ENCODE measurements around the gene FUT3.
"Not testable (repeated sequence)": the region's sequence is repeated elsewhere in the genome, so short reads cannot be mapped to it uniquely, and the experiment has no call there.

Gene FUT3

DNA sequence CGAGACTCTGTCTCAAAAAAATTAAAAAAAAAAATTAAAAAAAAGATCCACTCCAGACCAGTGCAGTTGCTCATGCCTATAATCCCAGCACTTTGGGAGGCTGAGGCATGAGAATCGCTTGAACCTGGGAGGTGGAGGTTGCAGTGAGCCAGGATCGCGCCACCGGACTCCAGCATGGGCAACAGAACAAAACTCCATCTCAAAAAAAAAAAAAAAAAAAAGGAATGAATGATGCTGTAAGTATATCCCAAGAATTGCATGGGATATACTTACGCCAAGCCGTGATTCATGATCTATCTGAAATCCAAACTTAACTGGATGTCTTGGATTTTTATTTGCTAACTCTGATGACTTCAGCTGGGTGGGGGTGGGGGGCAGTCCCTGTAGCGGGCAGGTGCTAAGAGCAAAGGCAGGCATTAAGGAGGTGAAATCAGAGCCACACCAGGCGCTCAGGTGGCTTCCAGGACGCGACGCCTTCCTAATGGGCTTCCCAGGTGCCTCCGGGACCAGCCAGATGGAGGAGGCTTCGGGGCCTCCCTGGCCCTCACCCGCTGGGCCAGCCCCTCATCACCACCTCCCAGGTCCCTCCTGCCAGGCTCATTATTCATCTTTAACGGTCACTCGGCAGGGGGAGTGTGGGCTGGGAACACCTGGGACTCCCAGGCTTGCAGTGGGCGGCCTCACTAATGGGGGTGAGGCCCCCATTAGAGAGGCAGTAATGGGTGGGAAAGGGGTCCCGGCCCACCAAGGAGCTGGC is 30.5 kb upstream of the FUT3 start:
- no peak for DNase-seq

DNA sequence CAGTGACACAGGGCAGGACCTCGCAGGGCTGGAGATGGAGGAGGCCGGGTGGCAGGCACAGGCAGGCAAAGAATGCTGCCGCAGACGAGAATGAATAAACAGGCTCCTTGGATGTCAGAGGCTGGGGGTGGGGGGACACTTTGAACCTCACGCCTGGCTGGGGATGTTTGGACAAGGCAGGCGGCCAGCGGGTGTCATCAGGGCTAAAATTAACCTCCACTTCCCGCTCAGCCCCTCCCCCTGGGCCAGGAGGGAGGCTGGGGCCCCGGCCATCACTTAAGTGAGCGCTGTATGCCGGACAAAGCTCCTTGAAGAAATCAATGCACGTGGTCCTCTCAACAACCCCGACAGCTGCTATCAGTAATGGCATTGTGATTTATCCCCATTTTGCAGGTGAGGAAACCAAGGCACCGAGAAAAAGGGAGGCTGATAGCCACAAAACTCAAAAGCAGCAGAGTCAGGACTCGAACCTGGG is 29.4 kb upstream of the FUT3 start:
- DNase-seq = peak; percentile 82

DNA sequence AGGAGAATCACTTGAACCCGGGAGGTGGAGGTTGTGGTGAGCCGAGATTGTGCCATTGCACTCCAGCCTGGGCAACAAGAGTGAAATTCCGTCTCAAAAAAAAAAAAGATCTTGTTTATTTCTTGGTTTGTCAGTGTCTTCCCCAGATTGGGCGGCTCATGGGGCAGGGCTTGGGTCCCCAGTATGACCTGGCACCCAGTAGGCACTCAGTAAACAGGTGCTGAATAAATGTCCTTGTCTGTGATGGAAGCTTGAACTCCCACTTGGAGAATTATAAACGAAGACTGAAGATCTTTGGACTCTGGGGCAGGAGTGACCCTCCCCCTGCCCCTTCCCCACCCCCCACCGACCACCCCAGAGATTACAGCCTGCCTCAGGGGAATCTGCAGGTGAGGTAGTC is 28.9 kb upstream of the FUT3 start:
- no peak for DNase-seq

DNA sequence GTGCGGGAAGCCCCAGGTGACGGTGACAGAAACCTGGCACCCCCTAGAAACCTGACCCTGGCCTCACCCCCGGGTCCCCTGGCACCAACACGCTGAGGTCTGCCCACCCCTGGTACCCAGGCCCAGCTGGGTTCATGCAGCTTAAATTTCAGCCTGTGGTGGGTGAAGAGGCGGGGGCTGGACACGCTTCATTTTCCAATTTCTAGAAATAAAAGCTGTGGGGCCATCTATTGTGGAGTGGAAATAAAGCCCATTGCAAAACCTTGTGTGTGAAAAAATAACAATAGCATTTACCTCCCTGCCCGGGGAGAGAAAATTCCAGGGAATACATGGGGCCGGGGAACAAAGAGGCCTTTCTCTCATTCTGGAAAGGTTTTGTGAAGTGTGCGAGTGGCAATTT is 26.6 kb upstream of the FUT3 start:
- DNase-seq = no peak

DNA sequence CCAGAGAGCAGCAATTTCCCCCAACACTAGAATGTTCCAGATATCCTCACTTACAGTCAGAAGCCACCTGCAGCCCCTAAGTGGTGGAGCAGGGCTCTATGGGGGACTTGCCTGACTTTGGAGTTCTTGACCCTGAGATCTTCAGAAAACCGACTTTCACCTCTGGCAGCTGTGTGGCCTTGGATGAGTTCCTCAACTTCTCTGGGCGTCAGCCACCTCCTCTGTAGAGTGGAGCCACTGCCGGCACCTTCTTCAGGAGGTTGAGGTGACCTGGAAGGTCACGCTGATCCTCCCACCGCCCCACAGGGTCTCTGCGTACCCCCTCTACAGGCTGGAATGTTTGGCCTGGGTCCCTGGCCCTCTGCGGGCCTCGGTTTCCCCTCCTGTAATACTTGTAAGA is 26.2 kb upstream of the FUT3 start:
- no peak for DNase-seq

DNA sequence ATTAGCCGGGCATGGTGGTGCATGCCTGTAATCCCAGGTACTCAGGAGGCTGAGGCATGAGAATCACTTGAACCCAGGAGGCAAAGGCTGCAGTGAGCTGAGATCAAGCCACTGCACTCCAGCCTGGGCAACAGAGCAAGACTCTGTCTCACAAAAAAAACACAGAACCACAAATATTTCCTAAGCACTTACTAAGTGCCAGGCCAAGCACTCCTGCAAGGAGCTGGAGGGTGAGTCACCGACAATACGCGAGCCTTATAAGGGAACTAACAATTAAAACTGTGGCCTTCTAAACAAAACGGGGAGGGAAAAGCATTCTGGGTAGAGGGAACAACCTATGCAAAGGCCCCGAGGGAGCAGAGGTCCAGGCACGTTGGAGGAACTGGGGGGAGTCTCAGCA is 23.2 kb upstream of the FUT3 start:
- DNase-seq = peak; percentile 76

DNA sequence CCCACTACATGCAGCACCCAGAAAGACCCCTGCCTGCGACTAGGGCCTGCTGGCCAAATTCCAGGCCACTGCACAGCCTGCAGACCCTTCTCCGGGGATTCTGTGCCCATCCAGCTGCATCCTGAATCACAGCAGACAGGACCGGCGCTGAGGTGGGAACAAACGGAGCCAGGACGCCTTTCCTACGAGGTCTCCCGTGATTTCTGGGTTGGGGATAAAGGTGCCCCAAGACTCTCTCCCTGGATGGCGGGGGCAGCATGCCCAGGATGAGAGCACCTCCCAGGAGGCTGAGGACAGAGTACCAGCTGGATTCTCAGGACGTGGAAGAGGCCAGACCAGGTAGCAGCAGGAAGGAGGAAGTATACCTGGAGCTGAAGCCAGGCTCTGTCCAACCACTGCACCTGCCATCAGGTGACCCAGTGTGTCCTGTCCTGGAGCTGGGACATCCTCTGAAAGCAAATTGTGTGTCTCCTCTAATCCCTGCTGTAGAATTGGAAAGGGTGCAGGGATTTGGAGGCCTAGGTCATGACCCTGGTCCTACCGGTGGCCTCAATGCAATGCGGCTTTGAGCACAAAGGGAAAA is 22.5 kb upstream of the FUT3 start:
- no peak for DNase-seq

DNA sequence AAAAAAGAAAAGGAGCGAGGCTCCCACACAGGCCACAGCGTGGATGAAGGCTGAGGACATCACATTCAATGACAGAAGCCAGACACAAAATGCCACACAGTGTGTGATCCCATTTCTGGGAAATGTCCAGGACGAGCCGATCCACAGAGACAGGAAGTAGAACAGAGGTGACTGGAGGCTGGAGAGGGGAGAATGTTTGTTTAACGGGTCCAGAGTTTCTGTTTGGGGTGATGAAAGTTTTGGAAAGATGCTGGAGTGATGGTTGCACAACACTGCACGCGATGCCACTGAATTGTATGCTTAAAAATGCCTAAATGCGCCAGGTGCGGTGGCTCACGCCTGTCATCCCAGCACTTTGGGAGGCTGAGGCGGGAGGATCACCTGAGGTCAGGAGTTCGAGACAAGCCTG is 19.7 kb upstream of the FUT3 start:
- no peak for DNase-seq

DNA sequence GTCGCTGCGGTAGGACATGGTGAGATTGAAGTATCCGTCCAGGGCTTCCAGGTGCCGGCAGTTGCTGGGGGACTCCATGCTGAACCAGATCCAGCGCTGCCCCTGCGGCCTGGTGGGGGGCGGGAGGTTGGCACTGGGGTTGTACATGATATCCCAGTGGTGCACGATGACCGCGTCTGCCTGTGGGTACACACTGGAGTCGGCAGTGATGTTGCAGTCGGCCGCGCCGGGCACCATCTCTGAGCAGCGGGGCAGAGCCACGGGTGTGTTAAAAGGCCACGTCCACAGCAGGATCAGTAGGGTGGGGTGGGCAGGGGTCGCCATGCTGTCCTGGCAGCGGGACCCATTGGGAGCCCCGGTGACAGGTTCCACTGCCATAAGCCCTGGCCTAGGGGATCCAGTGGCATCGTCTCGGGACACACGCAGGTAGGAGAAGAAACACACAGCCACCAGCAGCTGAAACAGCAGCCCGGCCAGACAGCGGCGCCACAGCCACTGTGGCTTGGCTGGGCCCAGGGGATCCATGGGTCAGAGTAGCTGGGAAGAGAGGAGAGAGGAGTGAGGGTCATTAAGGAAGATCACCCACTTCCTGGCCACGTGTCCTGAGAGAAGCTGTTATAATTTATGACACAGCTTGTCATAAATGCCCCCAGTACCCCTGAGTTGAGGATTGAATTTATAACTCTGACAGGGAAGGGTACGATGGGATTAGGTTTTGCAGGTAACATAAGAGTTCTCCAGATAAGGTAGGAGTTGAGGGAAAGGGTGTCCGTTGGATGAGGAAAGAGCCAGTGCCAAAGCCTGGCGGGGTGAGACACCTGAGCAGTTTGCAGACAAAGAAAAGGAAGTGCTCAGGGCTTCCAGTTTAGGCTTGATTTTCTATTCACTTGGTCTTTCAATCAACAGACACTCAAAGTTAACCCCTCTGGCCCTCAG is 16.2 kb upstream of the FUT3 start:
- DNase-seq = no peak

DNA sequence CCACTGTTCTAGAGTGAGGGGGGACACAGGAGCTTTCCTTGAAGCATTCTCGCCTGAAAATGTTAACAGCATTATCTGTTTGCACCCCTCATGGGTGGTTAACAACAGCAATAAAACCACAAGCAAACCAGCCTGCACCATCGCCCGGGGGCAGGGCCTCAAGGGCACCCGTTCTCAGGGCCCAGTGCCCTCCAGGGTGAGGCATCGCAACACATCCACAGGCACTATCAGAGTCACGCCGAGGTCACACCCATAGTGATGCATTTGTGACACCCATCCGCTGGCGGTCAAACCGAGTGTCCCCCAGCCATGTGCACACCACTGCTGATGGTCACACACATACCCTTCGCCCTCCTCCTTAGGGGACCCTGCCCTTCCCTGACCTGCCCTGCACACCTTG is 14.5 kb upstream of the FUT3 start:
- DNase-seq = no peak

DNA sequence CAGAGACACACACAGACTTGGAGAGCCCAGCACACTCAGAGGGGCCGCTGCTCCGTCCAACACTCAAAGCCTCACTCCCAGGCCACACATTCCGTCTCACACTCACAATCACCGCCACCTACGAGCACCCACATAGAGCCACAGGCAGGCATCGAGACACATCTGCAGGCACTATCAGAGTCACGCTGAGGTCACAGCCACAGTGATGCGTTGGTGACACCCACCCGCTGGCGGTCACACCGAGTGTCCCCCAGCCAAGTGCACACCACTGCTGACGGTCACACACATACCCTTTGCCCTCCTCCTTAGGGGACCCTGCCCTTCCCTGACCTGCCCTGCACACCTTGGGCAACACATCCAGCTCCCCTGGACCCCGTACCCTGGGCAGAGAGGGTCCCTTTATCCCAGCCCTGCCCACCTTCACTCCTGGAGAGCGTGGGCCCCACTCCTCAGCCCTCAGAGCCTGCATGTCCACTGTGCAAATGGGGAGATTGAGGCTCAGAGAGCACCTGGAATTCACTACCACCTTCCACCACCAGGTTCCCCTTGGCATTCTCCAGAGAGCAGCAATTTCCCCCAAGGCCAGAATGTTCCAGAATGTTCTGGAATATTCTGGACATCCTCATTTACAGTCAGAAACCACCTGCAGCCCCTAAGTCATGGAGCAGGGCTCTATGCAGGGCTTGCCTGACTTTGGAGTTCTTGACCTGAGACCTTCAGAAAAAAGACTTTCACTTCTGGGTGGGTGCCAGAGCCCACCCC is 13.7 kb upstream of the FUT3 start:
- DNase-seq = no peak

DNA sequence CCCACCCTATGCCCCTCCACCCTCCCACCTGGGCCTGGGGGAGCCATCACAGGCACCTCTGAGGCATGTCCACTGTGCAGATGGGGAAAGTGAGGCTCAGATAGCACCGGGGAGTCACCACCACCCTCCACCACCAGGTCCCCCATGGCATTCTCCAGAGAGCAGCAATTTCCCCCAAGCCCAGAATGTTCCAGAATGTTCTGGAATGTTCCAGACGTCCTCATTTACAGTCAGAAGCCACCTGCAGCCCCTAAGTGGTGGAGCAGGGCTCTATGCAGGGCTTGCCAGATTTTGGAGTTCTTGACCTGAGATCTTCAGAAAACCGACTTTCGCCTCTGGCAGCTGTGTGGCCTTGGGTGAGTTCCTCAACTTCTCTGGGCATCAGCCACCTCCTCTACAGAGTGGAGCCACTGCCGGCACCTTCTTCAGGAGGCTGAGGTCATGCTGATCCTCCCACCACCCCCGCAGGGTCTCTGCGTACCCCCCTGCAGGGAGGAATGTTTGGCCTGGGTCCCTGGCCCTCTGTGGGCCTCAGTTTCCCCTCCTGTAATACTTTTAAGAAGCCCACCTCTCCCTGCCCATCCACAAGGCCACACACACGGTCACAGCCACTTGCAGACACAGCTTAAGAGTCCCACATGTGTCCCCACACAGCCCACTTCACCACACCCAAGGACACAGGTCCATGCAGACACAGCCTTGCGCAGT is 12.9 kb upstream of the FUT3 start:
- DNase-seq = no peak

DNA sequence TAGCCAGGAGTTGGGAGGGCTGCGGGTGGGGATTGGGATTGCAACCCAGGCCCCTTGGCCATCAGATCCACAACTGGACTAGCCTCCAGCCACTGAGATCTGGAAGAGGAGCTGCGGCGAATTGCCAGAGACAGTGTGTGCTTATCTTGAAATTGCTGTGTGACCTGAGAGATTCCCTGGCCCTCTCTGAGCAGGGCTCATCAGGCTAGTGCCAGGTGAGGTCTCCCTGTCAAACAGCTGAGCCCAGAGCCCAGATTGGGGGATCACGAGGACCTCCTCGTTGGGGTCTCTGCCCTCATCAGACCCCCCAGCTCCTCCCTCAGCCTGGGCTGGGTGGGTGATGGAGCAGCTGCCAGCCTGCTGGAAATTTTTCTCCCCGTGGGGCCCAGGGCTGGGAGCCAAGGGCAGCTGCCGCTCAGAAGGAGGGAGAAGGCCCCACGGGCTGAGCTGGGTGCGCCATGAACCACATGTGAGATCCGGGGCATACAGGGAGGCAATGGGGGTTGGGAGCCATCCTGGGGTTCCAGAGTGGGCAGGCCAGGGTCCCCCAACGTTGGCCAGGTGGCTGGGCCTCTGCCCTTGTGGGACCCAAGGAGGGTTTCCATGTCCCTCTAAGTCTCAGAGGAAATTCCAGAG is 11.9 kb upstream of the FUT3 start:
- no peak for DNase-seq

DNA sequence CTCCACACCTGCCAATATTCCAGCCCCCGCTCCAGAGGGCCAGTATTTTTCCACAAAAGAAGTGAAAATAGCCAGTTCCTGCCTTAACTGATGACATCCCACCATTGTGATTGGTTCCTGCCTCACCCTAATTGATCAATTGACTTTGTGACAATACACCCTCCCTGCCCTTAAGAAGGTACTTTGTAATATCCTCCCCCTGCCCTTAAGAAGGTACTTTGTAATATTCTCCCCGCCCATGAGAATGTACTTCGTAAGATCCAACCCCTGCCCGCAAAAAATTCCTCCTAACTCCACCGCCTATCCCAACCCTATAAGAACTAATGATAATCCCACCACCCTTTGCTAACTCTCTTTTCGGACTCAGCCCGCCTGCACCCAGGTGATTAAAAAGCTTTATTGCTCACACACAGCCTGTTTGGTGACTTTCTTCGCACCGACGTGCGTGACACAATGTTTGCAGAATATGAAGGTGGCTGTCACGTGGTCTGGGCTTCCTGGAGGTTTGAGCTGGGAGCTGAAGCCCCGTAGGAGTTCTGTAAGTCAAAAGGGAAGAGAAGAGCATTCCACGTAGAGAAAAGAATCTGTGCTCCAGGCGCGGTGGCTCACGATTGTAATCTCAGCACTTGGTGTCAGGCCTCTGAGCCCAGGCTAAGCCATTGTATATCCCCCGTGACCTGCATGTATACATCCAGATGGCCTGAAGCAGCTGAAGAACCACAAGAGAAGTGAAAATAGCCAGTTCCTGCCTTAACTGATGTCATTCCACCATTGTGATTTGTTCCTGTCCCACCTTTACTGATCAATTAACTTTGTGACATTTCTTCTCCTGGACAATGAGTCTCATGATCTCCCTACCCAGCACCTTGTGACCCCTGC is 6.2 kb upstream of the FUT3 start:
- no peak for DNase-seq

DNA sequence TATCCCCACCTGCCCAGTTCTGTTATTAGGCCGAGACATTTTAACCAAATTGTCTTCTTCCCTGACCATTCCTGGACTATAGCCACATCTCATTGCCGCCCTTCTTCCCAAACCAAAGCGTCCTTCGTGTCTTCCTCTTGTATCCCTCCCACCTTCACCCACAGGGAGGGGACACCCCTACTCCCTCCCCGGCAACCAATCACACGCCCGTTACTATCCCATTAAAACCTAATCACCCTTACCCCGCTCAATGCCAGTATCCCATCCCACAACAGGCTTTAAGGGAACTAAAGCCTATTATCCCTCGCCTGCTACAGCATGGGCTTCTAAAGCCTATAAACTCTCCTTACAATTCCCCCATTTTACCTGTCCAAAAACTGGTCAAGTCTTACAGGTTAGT is 3.9 kb upstream of the FUT3 start:
- DNase-seq = not testable (repeated sequence)

DNA sequence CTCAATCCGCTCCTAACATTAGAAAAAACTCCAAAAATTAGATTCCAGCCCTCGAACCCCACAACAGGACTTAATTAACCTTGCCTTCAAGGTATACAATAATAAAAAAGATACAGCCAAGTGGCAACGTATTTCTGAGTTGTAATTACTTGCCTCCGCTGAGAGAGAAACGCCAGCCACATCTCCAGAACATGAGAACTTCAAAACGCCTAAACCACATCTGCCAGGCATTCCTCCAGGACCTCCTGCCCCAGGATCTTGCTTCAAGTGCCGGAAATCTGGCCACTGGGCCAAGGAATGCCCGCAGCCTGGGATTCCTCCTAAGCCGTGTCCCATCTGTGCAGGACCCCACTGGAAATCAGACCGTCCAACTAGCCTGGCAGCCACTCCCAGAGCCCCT is 2.9 kb upstream of the FUT3 start:
- DNase-seq = not testable (repeated sequence)

DNA sequence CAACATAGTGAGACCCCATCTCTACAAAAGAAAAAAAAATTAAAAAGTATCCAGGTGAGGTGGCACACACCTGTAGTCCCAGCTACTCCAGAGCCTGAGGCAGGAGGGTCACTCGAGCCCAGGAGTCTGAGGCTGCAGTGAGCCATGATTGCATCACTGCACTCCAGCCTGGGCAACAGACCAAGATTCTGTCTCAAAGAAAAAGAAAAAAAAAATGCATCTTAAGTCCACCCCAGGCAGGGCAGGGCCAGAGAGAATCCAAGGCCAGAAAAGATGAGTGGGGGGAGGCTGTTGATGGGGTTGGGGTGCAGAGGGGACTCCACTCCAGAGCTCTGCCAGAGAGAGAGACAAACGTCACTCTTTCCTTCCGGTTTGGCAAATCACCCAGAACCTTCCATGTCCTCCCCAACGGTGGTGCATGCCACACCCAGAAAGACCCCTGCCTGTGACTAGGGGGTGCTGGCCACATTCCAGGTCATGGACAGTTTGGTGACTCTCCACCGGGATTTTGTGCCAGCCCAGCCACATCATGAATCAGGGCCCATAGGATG is 431 bp downstream of the FUT3 start:
- DNase-seq = peak; percentile 57

DNA sequence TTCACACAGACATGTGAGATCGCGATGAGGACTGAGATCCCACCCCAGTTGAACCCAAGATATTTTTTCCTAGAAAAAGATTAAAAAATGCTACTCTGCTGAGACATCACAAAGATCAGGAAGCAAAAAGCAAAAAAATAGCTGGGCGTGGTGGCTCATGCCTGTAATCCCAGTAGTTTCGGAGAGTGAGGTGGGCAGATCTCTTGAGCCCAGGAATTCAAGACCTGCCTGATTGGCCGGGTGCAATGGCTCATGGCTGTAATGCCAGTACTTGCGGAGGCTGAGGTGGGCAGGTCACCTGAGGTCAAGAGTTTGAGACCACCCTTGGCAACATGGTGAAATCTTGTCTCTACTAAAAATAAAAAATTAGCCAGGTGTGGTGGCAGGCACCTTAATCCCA is 1.1 kb downstream of the FUT3 start:
- no peak for DNase-seq

DNA sequence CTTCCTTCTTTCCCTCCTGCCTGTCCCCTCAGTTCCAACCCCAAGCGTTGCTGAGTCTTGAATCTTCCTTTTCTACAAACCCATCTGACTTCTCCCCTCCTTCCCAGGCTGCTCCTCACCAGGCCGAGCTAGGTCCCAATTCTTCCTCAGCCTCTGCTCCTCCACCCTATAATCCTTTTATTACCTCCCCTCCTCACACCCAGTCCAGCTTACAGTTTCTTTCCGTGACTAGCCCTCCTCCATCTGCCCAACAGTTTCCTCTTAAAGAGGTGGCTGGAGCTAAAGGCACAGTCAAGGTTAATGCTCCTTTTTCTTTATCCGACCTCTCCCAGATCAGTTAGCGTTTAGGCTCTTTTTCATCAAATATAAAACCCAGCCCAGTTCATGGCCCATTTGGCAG is 2.6 kb downstream of the FUT3 start:
- not testable (repeated sequence) for DNase-seq

DNA sequence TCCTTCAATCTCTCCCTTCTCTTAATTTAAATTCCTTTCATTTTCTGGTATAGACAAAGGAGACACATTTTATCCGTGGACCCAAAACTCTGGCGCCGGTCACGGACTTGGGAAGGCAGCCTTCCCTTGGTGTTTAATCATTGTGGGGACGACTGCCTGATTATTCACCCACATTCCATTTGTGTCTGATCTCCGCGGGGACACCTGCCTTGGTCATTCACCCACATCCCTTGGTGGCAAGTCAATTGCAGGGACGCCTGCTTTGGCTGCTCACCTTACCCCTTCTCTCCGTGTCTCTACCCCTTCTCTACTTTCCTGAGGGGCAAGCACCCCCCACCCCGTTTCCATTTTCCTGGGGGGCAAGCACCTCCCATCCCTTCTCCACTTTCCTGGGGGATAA is 3.4 kb downstream of the FUT3 start:
- not testable (repeated sequence) for DNase-seq
